Globus pallidus (tissue), 1 donor: Measurements from ENCODE around the gene MCM5.
A peak's percentile ranks its signal among the peaks of the same experiment; 100 is the strongest.
"Not testable (repeated sequence)": the region's sequence is repeated elsewhere in the genome, so short reads cannot be mapped to it uniquely, and the experiment has no call there.

Source experiments
- DNase-seq: peaks from one replicate; pipeline ENCODE4 v3.0.0-alpha.2; 2015; ENCODE audit warnings: low spot score

MCM5 gene

GRCh38 chr22:35452351-35452781, 52.4 kb downstream of the MCM5 start:
- DNase-seq = no peak

DNA sequence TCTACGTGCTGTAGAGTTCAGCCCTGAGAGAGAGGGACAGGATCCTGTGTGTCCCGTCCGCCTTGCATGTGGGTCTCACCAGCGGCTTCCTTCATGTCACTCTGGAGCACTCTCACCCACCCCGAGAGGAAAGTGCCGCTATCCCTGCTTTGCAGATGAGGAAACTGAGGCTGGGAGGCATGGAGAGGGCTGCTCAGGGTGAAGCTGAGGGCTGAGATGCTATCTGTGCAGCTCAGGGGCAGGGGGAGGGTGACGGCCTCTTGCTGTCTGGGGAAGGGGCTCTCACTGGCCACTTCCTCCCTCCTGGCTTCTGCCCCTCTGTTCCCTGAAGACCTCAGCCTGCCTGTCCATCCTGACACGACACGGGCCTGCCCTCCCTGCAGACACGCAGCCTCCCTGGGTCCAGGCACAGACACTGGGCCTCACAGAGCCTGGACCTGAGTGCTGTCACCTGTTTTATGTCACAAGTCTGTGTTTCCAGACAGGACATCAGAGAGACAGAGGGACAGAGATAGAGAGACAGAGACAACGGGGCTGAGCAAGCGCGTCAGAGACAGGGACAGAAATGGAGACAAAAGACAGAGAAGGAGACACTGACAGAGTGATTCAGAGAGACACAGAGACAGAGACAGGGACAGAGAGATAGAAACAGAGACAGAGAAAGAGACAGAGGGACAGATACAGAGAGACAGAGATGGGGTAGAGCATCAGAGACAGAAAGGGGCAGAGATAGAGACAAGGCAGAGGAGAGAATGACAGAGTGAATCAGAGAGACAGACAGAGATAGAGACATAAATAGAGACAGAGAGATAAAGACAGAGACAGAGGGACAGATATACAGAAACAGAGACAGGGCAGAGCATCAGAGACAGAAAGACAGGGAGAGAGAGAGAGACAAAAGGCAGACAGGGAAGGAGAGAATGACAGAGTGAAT, 53.1 kb downstream of the MCM5 start:
- DNase-seq = no peak

DNA sequence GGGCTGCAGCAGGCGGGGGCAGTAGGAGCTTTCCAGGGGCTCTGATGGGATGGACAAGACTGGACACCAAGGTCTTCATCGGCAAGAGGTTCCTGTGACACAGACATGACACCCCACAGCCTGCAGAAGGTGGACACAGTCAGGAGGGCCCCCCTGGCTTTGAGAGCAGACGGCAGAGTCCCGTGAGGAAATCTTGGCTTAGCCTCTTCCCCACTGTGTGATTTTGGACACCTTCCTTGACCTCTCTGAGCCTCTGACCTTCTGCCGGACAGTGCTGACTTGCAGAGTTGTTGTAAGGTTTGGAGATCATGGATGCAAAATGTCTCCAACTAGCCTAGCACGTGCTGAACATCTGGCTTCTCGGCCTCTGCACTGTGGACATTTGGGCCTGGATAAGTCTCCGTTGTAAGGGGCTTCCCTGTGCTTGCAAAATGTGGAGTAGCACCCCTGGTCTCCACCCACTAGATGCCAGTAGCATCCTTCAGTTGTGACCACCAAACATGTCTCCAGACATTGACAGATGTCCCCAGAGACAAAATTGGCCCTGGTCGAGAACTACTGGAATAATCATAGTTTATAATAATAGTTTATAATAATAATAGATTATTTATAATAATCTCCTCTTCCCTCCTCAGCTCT, 54.6 kb downstream of the MCM5 start:
- no peak for DNase-seq

DNA sequence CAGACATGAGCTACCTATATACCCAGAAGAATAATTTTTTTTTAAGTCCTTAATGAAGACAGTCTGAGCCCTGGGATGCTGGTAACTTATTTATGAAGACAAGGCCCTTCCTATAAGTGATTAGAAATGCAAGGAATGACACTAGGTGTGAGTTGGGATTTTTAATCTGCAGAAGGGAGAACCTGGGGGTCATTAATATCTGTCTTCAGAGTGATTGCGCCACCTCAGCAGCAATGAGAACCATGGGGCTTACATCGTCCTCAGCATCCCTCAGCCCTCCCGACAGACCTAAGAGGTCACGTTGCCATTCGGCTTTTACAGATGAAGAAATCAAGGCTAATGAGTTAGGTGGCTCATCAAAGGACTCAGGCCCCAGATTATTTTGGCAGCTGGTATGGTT, 55.6 kb downstream of the MCM5 start:
- DNase-seq = no peak

DNA sequence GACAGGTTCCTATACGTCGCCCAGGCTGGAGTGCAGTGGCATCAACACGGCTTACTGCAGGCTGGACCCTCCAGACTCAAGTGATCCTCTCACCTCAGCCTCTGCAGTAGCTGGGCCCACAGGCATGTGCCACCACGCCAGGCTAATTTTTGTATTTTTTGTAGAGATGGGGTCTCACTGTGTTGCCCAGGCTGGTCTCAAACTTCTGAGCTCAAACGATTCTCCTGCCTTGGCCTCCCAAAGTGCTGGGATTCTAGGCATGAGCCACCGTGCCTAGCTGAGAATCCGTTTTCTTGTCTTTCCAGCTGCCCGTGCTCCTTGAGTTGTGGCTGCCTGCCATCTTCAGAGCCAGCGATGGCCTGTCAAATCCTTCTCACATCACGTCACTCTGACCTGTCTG, 56.8 kb downstream of the MCM5 start:
- no peak for DNase-seq

DNA sequence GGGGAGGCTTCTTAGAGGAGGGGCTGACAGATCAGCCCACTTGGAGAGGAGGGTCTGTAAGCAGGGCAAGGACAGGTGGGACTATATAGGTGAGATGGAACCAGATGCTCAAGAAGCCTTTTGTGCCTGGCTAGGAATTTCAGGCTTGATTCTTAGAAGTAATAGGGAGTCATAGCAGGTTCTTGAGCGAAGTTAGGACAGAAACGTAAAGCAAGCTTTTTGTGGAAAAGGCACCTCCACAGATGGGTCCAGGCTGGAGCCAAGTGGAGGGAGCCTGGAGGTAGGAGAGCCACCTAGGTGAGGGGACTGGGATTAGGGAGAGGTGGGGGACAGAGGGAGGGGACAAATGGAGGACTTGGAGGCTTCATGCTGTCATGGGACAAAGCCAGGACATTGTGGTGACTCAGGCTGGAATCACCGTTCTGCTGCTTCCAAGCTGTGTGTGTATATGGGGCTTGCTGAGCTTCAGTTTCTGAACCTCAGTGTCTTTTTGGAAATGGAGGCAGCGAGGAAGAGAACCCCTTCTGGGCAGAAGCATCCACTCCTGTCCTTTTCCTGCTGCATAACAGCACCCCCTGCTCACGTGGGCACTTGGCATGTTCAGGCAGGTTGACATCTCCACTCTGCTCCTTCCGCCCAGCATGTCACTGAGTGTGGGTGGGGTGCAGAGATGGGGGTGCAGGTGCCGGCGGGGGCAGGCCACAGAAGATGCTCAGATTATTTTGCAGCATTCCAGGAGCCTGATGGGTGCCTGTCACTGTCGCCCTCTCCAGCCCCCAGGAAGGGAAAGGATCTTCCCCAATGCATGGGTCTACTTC, 58.0 kb downstream of the MCM5 start:
- DNase-seq = no peak

- no peak for DNase-seq
These were observed 58.8 kb downstream of the MCM5 start for GRCh38 chr22:35458547-35459422.

DNA sequence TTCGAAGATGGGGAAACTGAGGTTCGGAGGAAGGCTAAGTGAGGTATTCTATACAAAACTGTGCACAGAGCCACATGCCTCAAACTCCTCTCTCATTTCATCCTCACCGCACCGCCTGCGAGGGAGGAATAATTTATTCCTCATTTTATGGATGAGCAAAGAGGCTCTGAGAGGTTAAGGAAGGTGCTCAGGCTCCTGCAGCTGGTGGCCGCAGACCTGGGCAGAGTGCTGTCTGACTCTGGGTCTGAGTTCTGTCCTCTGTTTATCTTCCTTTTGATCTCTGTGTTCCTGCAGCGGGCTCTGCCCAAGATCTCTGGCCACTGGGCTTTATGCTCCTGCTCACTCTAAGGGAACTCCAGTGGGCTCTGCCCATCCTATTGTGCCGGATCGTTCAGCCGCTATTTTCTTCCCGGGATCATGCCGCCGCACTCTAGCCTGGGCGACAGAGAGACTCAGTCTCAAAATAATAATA, 59.5 kb downstream of the MCM5 start:
- DNase-seq = no peak

- DNase-seq = not testable (repeated sequence)
These were observed 60.0 kb downstream of the MCM5 start for GRCh38 chr22:35459976-35460375.

- DNase-seq = no peak
These were observed 60.7 kb downstream of the MCM5 start for GRCh38 chr22:35460688-35461087.

- DNase-seq = no peak
These were observed 62.7 kb downstream of the MCM5 start for GRCh38 chr22:35462498-35463230.

DNA sequence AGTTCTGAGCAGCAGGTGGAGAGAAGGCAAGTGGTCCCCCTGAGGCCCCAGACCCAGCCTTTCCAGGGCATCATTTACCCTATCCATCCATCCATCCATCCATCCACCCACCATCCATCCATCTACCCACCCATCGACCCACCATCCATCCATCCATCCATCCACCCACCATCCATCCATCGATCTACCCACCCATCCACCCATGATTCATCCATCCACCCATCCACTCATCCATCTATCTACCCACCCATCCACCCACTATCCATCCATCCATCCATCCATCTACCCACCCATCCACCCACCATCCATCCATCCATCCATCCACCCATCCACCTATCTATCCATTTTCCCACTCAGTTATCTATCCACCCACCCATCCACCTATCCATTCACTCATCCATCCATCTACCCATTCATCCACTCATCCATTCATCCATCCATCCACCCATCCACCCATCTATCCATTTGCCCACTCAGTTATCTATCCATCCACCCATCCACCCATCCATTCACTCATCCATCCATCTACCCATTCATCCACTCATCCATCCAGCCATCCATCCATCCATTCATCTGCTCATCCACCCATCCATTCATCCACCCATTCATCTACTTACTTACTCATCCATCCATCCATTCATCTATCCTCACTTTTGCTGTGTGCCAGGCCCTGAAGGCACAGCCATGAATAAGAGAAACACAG, 63.4 kb downstream of the MCM5 start:
- no peak for DNase-seq

DNA sequence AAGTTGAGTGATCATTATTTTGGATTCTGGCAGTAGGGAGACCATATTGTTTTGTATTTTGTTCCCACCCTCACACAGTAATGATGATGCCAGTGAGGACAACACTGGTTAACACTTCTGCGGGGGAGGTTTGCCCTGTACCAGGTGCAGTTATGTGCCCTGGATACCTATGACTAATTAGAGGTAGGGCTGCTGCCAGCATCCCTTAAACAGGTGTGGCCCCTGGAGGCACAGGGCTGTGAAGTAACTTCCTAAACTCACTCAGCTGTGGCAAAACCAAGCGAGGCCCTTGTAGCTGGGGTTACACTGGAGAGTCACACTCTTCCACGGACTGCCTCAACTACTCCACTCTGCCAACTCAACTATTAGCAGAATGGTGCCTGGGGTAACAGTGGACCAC, 64.5 kb downstream of the MCM5 start:
- no peak for DNase-seq

- DNase-seq = peak; percentile 12
These were observed 65.3 kb downstream of the MCM5 start for GRCh38 chr22:35465109-35465701.

GRCh38 chr22:35467681-35468434, 67.9 kb downstream of the MCM5 start:
- peak; percentile 84 for DNase-seq

DNA sequence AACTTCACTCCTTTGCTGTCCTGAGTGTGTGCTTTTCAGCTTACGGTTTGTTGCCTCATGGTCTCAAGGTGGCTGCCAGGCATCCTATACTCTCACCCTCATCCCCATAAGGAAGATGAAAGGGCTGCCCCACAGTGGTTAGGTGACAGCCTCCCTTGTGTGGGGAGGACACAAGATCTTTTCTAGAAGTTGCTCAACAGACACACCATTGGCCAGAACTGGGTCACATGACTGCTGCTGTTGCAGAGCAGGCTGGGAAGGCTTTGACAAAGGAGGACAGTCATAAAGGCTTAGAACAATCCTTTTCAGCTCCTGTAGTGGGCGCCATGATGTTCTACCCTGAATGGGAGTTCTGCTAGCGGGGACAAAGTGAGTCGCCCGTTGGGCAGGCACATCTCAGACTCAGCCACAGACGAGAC, 71.0 kb downstream of the MCM5 start:
- no peak for DNase-seq

DNA sequence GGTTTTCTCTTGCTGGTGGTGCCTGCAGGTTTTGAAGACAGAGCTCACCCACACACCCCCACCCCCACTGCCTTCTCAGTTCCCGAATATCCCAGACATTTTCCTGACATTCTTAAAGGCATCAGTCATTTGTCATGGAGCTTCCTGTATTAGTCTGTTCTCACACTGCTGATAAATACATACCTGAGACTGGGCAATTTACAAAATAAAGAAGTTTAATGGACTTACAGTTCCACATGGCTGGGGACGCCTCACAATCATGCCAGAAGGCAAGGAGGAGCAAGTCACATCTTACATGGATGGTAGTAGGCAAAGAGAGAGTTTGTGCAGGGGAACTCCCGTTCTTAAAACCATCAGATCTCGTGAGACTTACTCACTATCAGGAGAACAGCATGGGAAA, 71.6 kb downstream of the MCM5 start:
- DNase-seq = not testable (repeated sequence)

DNA sequence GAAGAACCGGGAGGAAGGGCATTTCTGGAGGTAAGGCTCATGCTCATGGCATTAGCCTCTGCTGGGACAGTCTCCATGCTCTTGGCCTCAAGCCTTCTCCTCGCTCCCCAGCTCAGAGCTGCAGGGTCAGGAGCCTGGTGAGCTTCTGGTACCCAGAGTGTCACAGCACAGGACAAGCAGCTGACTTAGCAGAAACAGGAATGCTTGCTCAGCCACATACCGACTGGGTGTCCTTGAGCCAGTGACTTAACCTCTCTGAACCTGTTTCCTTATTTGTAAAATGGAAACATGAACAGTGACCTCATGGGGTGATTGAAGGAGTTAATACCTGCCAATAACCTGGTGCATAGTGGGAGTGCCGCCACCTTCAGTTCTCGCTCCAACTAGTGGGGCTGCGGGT, 72.5 kb downstream of the MCM5 start:
- no peak for DNase-seq

- no peak for DNase-seq
These were observed 74.0 kb downstream of the MCM5 start for GRCh38 chr22:35473971-35474370.
